Adipocyte (in vitro differentiated cells): ENCODE data around the gene PLCL2.

Source experiments
- DNase-seq: peaks from one replicate; pipeline ENCODE4 v3.0.0-alpha.2; 2015; ENCODE audit warnings: low read depth
- H3K27me3 ChIP-seq: replicated peaks from 2 replicates; pipeline ENCODE4 v1.7.0; 2013; ENCODE audit warnings: mild to moderate bottlenecking, low read length, moderate library complexity; ENCODE audit not compliant: control insufficient read depth, insufficient read depth
- H3K36me3 ChIP-seq: 2 replicates; pipeline ENCODE4 v1.7.0; 2013; ENCODE audit warnings: low read length, mild to moderate bottlenecking, moderate library complexity; ENCODE audit not compliant: control insufficient read depth, insufficient read depth, severe bottlenecking
- H3K4me1 ChIP-seq: 2 replicates; pipeline ENCODE4 v1.7.0; 2013; ENCODE audit warnings: mild to moderate bottlenecking, low read length, moderate library complexity; ENCODE audit not compliant: control insufficient read depth, insufficient read depth
- H3K4me3 ChIP-seq: 2 replicates; pipeline ENCODE4 v1.7.0; 2013; ENCODE audit warnings: mild to moderate bottlenecking, low read length, moderate library complexity
- H3K9ac ChIP-seq: 2 replicates; pipeline ENCODE4 v1.7.0; 2013; ENCODE audit warnings: mild to moderate bottlenecking, low read length, moderate library complexity
- H3K9me3 ChIP-seq: 2 replicates; pipeline ENCODE4 v1.7.0; 2013; ENCODE audit warnings: mild to moderate bottlenecking, low read length, moderate library complexity; ENCODE audit not compliant: control insufficient read depth

Gene PLCL2

DNA sequence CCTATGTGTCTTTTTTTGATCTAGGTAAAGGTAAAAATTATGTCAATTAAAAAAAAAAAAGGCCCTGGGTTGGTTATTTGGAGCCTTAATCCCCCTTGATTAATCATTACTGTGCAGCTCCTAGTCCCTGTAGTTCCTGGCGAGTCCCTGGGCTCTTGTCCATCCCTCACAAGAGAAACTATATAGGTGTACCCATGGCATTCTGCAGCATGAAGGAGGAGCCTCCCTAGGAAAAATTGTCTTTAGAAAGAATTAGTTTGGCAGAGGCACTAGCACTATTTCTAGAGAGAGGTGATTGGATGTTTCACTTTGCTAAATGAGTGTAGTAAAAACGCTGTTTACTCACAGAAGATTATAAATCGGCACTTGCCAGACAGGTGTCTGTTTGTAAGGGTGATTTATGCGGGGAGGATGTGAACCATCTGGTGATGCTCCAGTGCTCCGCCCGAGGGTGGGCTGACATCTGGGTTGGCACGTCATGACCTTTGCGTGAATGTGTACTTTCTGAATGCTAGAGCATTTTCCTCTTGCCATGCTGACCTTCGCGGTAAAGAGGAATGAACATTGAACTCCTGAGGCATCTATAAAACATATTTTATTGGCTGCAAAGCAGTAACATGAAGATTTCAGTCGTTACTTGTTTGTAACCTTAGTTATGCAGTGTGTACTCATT lies 12.6 kb downstream of the PLCL2 start:
- no peaks in the 10 kb centered on the region for H3K9me3 ChIP-seq
- no peaks in the 10 kb centered on the region for H3K36me3 ChIP-seq
- H3K27me3 ChIP-seq: no peaks in the 10 kb centered on the region
- no peak overlapping the region for H3K9ac ChIP-seq
- peaks cover 14% of the 10 kb centered on the region for H3K4me1 ChIP-seq
- H3K4me3 ChIP-seq: peak overlapping the region; percentile 5
- DNase-seq: no peak

GRCh38 chr3:16898595-16899395 lies 14.0 kb downstream of the PLCL2 start:
- Histone ChIP-seq H3K9ac (no peak overlapping the region), H3K36me3 (no peaks in the 10 kb centered on the region), H3K27me3 (no peaks in the 10 kb centered on the region), H3K4me1 (peaks cover 14% of the 10 kb centered on the region), H3K9me3 (no peaks in the 10 kb centered on the region), H3K4me3 (no peak overlapping the region)
- no peak for DNase-seq

DNA sequence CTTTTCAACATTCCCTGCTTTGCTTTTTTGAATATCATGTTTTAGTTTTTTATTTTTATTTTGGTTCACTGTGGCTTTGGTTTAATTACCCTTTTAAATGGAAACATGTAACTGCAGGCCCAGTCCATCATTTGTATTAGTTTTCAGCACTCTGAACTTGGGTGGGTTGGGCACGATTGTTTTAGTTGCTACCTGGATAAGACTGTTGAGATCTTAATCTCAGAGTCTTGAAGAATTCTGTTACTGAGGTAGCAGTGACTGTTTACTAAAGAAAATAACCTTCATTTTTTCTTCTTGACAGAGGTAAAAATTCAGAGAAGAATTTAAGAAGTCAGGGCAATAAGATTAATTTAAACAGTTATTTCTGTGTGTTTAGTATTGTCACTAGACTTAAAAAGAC lies 15.2 kb downstream of the PLCL2 start:
- no peaks in the 10 kb centered on the region for H3K36me3 ChIP-seq
- H3K4me3 ChIP-seq: no peak overlapping the region
- H3K27me3 ChIP-seq: no peaks in the 10 kb centered on the region
- peaks cover 14% of the 10 kb centered on the region for H3K4me1 ChIP-seq
- no peaks in the 10 kb centered on the region for H3K9me3 ChIP-seq
- no peak overlapping the region for H3K9ac ChIP-seq
- no peak for DNase-seq

DNA sequence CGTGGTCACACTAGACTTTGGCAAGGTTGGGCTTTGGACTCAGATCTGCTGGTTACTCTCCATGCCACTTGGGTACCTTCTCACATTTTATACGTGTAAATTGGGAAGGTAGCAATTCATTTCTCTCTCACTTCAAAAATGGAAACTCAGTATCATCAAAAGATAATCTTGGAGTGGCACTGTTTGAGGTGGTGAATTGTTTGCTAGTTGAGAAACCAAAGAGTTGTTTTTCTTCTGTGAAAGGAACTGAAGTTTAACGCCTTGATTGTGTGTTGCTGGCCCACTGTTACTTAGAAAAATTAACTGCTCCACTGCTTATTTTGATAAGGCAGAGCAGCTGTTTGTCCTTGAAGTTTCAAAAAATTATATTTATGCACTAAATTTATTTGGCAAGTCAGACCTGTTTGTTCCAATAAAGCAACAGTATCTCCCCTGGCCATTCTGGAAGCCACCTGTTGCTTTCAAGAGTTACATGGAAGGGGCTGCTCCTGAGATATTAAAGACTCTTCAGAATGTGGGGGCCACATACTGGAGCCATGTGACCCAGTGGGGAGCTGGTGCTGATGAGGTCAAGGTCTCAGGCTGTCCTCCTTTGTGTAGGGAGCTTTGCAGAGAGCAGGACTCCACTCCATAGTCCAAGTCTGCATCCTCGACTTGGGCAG lies 16.2 kb downstream of the PLCL2 start:
- Histone ChIP-seq H3K36me3 (no peaks in the 10 kb centered on the region), H3K4me1 (peaks cover 16% of the 10 kb centered on the region), H3K9me3 (no peaks in the 10 kb centered on the region), H3K27me3 (no peaks in the 10 kb centered on the region), H3K9ac (no peak overlapping the region), H3K4me3 (no peak overlapping the region)
- DNase-seq: no peak

DNA sequence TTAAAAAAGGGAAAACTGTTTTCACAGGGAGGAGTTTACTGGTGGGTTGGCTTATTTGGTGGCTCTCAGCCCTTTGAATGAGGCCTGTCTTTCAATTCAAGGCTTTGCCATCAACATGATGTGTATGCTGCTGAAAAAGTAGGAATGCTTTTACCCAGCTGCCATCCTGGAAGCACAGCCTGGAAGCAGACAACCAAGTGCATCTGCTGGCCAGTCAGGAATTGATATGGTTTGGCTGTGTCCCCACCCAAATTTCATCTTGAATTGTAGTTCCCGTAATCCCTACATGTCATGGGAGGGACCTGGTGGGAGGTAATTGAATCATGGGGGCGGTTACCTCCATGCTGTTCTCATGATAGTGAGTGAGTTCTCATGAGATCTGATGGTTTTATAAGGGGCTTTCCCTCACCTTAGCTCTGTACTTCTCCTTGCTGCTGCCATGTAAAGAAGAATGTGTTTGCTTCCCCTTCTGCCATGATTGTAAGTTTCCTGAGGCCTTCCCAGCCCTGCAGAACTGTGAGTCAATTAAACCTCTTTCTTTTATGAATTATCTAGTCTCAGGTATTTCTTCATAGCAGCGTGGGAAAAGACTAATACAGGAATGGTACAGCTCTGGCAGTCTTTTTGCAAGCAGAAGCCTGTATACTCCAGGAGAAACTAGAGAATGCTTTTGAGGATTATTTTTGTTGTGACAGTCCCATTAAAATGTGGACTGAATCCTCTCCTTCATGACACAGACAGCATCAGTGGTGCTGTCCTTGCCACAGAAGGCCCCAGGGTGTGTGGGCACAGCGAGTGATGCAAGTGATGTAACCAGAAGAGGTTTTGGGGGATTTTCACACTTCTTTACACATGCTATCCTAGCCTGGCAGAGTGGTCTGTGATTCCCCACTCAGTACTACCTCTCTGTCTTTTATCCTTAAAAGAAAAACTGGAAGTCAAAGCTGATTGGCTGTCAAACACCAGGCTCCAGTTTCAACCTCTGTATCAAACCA lies 20.0 kb downstream of the PLCL2 start:
- Histone ChIP-seq H3K4me1 (peaks cover 24% of the 10 kb centered on the region), H3K4me3 (no peak overlapping the region), H3K9ac (no peak overlapping the region), H3K27me3 (no peaks in the 10 kb centered on the region), H3K36me3 (no peaks in the 10 kb centered on the region), H3K9me3 (no peaks in the 10 kb centered on the region)
- DNase-seq: no peak

DNA sequence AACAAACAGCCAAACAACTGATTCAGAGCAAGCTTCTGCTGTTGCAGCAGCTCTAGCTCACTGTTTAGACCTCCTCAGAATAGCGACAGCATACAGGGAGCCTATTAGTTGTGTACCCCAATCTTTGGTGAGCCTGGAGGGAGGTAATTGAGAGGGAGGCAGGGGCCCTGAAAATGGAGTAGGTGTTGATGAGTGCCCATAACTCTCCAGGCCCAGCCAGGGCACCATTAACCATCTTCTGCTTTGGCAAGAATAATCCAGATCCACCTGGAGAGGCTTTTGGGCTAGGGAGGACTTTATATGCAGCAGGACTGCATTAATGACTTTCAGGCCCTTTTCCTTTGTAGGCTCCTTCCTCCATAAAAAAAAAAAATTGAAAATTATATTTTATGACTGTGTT lies 20.9 kb downstream of the PLCL2 start:
- Histone ChIP-seq H3K4me3 (no peak overlapping the region), H3K36me3 (no peaks in the 10 kb centered on the region), H3K27me3 (no peaks in the 10 kb centered on the region), H3K9me3 (no peaks in the 10 kb centered on the region), H3K9ac (no peak overlapping the region), H3K4me1 (peaks cover 24% of the 10 kb centered on the region)
- DNase-seq: no peak

- Histone ChIP-seq H3K4me1 (peaks cover 24% of the 10 kb centered on the region), H3K9me3 (no peaks in the 10 kb centered on the region), H3K4me3 (peak overlapping the region; percentile 60), H3K36me3 (no peaks in the 10 kb centered on the region), H3K27me3 (no peaks in the 10 kb centered on the region), H3K9ac (peak overlapping the region; percentile 40)
- peak; percentile 80 for DNase-seq
Measured at GRCh38 chr3:16906682-16907081, 21.9 kb downstream of the PLCL2 start.

GRCh38 chr3:16907243-16907642 lies 22.5 kb downstream of the PLCL2 start:
- no peaks in the 10 kb centered on the region for H3K36me3 ChIP-seq
- no peak for DNase-seq
- no peaks in the 10 kb centered on the region for H3K27me3 ChIP-seq
- H3K9ac ChIP-seq: peak overlapping the region; percentile 40
- H3K4me3 ChIP-seq: peak overlapping the region; percentile 60
- H3K9me3 ChIP-seq: no peaks in the 10 kb centered on the region
- H3K4me1 ChIP-seq: peaks cover 24% of the 10 kb centered on the region

- Histone ChIP-seq H3K9me3 (no peaks in the 10 kb centered on the region), H3K4me3 (no peak overlapping the region), H3K9ac (no peak overlapping the region), H3K4me1 (peaks cover 24% of the 10 kb centered on the region), H3K36me3 (no peaks in the 10 kb centered on the region), H3K27me3 (no peaks in the 10 kb centered on the region)
- DNase-seq: no peak
Measured at GRCh38 chr3:16908016-16908807, 23.5 kb downstream of the PLCL2 start.

GRCh38 chr3:16908896-16909295 lies 24.1 kb downstream of the PLCL2 start:
- H3K9me3 ChIP-seq: no peaks in the 10 kb centered on the region
- H3K4me3 ChIP-seq: no peak overlapping the region
- H3K4me1 ChIP-seq: peaks cover 24% of the 10 kb centered on the region
- no peaks in the 10 kb centered on the region for H3K36me3 ChIP-seq
- DNase-seq: no peak
- no peaks in the 10 kb centered on the region for H3K27me3 ChIP-seq
- no peak overlapping the region for H3K9ac ChIP-seq
